HG03025 (cell line): Measurements from ENCODE around the gene OR7C1.
"Not testable (repeated sequence)": the region's sequence is repeated elsewhere in the genome, so short reads cannot be mapped to it uniquely, and the experiment has no call there.

Experiments
- ATAC-seq: cut with Tn5 transposase; IDR thresholded peaks from one replicate; pipeline ENCODE4 v1.9.1; 2021; ENCODE audit warnings: mild to moderate bottlenecking, moderate library complexity; ENCODE audit not compliant: unreplicated experiment, low FRiP score

OR7C1 gene

GRCh38 chr19:14835011-14835410, at the start of gene OR7C1, which contains the start of gene OR7A5:
Gene OR7C1, minus strand, starts transcription at chr19:14835185. Its CDS starts 35,049 bp downstream, at chr19:14800136.
Gene OR7A5, minus strand, starts transcription at chr19:14835185. Its CDS starts 6,944 bp downstream, at chr19:14828241.
- no peak for ATAC-seq

- no peak for ATAC-seq
Observed at GRCh38 chr19:14871619-14872230, 36.7 kb upstream of the OR7C1 start.

DNA sequence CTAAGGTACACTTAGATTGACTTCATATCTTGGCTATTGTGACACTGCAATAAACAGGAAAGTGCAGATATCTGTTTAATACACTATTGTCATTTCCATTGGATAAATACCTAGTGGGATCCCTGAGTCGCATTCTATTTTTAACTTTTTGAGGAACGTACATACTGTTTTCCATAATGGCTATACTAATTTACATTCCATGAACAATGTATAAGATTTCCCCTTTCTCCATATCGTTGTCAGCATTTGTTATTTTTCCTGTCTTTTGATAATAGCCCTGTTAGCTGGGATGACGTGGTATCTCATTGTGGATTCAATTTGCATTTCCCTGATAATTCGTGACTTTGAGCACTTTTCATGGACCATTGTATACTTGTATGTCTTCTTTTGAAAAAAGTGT, 33.5 kb upstream of the OR7C1 start:
- ATAC-seq, result no peak

DNA sequence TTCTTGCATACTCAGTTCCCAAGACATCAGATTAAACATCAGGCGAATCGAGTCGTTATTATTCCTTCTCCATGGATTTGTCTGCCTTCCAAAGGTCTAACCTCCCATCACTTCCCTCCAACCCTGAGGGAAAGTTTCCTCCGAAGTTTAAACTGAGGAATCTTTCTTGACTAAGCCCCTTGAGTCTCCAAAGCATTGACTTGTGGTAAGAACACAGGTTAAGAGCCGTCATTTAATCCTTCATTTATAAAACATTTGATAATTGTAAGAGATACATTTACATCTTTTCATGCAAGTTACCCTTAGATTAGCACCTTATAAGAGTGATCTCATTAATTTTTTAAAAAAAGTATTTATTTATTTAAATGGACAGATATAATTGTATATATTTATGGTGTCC, 13.8 kb upstream of the OR7C1 start, which contains the start of gene OR7A10:
Gene OR7A10, minus strand, starts transcription at position 101 of the 400 bp plus-strand sequence. CDS start 7,045 bp downstream, outside the sequence.
- no peak for ATAC-seq

DNA sequence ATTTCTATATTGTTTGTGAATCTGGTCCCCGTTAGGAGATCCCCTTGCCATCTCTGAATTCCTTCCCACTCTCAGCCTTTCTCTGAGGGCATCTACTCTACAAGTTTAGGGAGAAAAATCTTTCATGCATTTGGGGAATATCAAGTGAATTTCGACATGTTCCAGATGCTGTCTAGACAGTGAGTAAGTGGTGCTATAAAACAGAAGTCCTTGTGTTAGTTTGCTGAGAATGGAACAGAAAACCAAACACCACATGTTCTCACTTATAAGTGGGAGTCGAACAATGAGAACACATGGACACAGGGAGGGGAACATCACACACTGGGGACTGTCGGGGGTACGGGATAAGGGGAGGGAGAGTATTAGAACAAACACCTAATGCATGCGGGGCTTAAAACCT, 8.6 kb upstream of the OR7C1 start:
- no peak for ATAC-seq

DNA sequence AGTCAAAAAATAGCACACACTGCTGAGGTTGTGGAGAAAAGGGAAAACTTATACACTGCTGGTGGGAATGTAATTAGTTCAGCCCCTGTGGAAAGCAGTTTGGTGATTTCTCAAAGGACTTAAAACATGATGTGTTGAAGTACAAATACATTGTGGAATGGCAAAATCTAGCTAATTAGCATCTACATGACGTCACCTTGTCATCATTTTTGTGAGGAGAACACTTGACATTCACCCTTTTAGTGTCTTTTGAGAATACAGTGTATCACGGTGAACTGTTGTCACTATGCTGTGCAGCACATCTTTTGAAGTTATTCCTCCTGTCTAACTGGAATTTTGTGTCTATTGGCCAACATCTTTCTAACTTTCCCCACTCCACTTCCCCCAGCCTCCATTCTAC, 8.2 kb upstream of the OR7C1 start:
- no peak for ATAC-seq

DNA sequence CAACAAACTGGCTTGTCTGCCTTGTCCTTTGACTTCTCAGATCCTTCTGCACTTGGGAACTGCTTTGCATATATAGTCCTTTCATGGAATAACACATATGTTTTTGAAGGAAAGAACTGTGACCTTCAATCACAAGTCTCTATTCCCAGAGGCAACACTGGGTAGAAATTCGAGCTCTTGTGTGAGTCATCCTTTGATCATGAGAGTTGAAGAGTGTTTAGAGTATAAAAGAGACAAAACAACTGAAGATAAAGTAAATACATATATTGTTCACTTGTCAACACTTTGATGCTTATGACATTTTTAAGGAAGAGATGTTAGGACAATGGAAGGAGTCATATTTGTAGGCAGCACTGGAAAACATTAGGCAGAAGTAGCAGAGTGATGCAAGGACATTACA, 5.2 kb upstream of the OR7C1 start:
- ATAC-seq, result no peak

DNA sequence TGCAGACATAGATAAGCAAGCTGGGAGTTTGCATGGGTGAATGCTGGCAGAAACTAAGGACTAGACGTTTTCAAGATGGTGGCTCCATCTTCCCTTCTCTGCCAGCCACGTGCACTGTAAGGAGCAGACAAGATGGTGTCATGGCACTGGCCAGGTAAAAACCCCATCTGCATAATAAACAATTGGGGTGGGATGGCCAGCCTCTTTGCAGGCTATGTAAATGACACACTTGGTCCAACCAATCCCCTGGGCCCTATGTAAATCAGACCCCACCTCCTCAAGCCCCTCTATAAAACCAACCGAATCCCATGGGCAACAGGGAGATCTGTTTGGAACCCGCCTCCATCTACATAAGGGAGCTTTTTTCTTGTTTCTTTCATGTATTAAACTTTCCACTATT, 2.4 kb upstream of the OR7C1 start:
- no peak for ATAC-seq

DNA sequence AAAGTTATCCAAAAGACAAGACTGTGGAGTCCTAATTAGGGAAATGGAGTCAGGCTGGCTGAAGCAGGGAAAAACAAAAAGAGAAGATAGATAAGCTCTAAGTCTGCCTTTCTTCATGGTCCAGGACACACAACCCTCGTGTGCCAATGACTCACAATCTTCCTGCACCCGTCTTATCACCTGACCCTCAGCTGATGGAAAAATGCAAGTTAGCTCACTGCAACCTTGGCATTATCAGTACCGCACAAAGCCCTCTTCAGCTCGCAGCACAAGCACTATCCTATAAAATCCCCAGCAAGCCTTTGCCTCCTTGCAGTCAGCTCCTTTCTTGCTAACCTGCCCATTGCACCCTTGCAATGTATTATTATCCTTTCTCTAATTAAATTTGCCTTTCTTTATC, 4.3 kb downstream of the OR7C1 start:
- ATAC-seq, result no peak

- no peak for ATAC-seq
Observed at GRCh38 chr19:14826006-14826405, 9.0 kb downstream of the OR7C1 start.

- no peak for ATAC-seq
Observed at GRCh38 chr19:14821937-14822336, 13.0 kb downstream of the OR7C1 start.

DNA sequence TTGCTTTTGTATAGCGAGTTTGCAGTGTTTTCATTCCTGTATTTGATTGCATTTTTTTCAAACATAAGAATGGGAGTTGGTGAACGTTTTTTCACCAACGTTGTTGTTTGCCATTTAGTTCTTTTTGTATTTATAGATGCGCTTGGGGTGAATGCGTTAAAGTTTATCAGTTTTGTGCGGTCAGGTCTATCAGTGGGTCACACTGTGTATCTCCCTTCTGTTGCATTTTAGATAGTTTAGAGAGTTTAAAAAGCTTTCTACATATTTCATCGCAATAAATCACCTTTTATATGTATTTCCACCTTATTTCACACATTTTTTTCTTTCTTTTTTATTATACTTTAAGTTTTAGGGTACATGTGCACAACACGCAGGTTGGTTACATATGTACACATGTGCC, 16.4 kb downstream of the OR7C1 start:
- no peak for ATAC-seq

DNA sequence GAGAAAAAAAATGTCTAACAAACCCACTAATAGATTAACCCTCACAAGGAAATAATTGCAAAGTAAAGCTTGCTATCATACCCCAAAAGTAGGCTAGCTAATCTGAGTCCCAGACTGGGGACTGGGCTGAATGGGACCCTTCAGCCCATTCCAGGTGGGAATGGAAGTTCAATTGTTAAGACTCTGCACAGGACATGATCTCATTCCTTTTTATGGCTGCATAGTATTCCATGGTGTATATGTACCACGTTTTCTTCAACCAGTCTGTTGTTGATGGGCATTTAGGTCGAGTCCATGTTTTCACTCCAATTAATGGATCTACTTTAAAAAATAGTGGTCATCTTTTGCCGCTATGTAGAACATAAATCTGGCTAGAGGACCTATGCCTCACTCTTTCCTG, 17.9 kb downstream of the OR7C1 start:
- ATAC-seq, result no peak

- ATAC-seq, result no peak
Observed at GRCh38 chr19:14814982-14815652, 19.9 kb downstream of the OR7C1 start.

DNA sequence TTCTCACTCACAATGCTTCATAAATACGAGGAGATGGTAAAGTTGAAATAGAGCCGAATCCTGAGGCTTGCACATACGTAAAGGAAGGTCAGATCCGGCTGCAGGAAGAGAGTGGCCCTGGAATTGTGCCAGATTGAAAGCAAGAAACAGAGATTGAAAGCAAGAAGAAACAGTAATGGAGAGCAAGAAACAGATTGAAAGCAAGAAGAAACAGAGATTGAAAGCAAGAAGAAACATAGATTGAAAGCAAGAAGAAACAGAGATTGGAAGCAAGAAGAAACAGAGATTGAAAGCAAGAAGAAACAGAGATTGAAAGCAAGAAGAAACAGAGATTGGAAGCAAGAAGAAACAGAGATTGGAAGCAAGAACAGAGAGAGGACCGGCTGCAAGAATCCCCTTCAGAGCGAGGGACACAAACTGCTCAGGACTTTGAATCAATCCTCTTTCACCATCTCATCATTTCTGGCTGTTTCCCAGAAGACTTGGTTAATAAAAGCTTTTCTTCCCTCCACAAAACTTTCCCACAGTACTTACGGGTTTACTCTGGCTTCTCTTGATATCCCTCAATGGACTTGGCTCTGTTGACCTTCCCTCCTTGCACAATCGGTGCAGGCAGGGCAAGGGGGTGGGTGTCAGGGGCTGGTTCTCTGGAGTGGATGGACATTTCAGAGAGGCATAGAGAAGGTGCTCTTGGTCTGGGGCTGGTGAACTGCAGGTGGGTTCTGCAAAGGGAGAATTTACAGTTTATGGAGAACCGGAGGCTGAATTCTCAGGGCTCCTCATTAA, 25.5 kb downstream of the OR7C1 start:
- ATAC-seq, result no peak

DNA sequence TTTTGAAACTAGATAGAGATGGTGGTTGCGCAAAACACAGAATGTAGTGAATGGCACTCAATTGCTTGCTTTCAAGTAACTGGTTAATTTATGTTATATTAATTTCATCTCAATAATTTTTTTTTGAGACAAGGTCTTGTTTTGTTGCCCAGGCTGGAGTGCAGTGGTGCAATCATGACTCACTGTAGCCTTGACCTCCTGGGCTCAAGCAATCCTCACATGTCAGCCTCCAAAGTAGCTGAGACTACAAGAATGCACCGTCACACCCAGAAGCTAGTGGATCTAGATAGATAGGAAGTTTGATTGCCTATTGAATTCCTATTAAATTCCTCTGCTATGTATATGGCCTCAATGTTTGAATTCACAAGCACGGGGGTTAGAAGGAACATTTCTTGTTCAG, 30.2 kb downstream of the OR7C1 start:
- ATAC-seq, result no peak

- no peak for ATAC-seq
Observed at GRCh38 chr19:14798760-14799159, 36.2 kb downstream of the OR7C1 start.

DNA sequence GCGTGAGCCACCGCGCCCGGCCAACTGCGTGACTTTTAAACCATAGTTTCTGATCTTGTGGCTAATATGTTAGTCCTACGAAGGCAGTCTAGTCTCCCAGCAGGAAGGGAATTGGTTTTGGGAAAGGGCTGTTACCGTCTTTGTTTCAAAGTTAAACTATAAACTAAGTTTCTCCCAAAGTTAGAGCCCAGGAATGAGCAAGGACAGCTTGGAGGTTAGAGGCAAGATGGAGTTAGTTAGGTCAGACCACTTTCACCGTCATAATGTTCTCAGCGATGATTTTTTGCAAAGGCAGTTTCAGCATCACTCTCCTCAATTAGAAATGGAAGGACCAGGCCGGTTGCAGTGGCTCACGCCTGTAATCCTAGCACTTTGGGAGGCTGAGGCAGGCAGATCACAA, 39.0 kb downstream of the OR7C1 start:
- ATAC-seq, result no peak

DNA sequence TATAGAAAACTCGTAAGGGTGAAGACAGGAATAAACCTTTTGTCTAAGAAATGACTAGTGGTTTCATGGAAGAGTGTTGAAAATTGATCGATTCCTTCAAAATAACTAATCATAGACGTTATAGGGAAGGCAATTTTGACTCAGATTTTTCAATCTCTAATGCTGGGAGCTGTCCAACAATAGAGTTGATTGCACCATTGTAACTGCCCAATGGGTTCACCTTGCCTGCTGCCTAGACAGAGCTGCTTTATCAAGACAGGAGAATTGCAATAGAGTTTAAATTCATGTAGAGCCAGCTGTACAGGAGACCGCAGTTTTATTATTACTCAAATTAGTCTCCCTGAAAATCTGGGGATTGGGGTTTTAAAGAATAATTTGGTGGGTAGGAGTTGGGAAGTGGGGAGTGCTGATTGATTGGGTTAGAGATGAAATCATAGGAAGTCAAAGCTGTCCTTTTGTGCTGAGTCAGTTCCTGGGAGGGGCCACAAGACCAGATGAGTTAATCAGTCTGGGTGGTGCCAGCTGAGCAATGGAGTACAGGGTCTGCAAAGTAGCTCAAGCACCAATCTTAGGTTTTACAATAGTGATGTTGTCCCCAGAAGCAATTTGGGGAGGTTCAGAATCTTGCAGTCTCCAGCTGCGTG, 39.8 kb downstream of the OR7C1 start:
- no peak for ATAC-seq

DNA sequence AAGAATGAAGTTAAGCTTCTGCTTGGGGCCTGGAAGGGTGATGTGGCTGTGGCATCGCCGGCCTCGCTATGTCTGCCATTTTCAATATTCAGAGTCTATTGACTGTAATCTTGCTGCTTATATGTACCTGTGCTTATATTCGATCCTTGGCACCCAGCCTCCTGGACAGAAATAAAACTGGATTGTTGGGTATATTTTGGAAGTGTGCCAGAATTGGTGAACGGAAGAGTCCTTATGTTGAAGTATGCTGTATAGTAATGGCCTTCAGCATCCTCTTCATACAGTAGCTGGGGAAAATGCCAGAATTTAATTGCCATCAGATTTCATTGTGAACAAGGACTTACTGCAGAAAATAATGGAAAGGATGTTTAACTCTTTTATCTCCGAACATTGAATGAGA, 42.7 kb downstream of the OR7C1 start:
- ATAC-seq, result not testable (repeated sequence)

GRCh38 chr19:14786421-14786851, 48.5 kb downstream of the OR7C1 start:
- ATAC-seq, result no peak
